ENCODE measurements around the gene HYAL3.
"Not testable (repeated sequence)": the region's sequence is repeated elsewhere in the genome, so short reads cannot be mapped to it uniquely, and the experiment has no call there.

HYAL3 gene

GRCh38 chr3:50314816-50315215 is 15.6 kb upstream of the HYAL3 start:
- no peak for DNase-seq (ENCODE audit: low read depth)

GRCh38 chr3:50314342-50314741 is 15.1 kb upstream of the HYAL3 start:
- no peak for DNase-seq (ENCODE audit: low read depth)

DNA sequence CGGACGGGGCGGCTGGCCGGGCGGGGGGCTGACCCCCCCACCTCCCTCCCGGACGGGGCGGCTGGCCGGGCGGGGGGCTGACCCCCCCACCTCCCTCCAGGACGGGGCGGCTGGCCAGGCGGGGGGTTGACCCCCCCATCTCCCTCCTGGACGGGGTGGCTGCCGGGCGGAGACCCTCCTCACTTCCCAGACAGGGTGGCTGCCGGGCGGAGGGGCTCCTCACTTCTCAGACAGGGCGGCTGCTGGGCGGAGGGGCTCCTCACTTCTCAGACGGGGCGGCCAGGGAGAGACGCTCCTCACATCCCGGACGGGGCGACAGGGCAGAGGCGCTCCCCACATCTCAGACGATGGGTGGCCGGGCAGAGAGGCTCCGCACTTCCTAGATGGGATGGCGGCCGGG is 12.8 kb upstream of the HYAL3 start:
- not testable (repeated sequence) for DNase-seq (ENCODE audit: low read depth)

DNA sequence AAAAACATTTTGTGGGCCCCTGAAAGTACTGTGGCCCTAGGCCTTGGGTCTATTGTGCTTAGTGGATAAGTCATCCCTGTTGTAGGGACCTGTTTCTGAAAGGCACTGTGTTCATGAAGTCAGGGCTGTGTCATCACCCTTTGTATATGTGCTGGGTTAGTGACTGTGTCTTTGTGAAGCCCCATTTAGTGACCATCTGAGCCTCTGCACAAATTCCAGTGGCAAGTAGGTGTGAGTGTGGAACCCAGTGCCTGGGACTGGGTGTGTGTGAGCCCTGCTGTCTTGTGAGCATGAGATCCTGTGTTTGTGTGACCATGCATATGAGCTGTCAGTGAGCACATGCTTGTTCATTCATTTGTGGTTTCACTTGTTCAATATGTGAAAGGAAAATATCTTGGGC is 5.4 kb upstream of the HYAL3 start:
- DNase-seq (ENCODE audit: low read depth), result no peak

DNA sequence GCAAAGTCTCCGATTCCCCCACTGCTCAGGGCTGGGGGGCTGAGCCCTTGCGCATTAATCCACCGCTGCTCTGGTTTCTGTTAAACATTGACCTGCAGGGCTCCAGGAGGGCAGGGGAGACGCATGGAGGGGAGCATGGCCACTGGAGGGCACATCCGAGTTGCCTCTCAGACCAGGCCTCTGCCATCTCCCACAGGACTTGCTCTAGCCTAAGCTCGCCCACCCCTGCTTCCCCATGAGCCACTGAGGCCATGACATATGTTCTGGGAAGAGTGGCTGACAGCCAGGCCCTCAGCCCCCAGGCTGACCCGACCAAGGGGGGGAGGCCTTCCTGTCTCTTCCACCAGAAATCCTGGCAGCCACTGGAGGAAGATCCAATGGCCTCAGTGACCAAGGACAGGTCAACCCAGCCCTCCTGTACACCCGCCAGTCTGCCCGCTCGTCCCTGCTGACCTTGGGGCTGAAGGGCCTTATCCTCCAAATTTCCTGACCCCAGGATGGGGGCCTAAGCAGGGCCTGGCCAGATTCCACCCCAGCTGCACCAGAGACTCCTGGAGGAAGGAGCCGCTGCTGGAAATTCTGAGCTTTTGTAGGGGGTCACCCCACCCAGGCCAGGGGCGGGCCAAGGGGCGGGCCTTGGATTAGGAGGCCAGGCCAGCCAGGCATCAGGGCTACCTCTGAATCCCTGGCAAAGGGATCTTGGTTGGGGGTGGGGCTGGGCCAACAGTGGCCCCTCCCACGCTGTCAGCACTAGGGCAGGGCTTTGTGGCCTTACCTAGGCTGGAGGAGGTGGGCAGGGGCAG is 4.0 kb upstream of the HYAL3 start, which contains the start of gene HYAL1:
HYAL1 (minus strand) TSS at position 562 of the 803 bp plus-strand sequence. CDS start 618 bp downstream, outside the sequence.
- DNase-seq (ENCODE audit: low read depth), result no peak

DNA sequence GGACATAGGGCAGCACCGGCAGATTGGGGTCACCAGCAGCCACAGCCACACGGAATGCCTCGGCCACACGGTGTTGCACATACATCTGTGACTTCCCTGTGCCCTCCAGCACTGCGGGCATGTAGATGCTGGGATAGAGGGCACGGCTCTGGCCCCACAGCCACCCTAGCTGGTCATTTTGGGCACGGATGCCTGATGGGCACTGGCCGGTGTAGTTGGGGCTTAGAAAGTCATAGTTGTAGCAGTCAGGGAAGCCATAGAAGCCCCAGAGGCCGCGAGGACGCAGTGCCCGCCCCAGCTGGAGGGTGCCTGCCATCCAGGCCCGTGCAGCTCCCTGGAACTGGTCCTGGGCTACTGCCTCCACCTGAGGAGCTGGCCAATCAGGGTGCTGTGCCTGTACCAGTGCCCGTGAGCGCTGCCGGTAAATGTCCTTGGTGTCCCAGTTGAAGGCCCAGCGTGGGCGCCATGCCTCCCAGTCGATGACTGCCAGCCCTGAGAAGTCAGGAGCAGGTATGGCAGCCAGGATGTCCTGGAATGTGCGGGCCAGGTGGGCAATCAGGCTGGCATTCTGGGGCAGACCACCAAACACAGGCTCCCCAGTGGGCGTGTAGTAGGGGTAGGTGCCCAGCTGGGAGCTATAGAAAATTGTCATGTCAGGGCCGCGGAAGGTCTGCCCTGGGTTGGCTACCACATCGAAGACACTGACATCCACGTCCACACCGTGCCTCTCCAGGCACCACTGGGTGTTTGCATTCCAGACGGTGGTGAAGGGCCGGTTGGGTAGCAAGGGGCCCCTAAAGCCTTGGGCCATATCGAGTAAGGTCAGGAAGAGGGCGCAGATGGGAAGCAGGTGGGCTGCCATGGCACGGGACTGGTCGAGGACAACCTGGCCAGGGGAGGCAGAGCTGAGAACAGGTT is 3.1 kb upstream of the HYAL3 start:
- DNase-seq (ENCODE audit: low read depth), result no peak

GRCh38 chr3:50300681-50301254 is 1.6 kb upstream of the HYAL3 start:
- DNase-seq (ENCODE audit: low read depth), result no peak

GRCh38 chr3:50299929-50300680 is 900 bp upstream of the HYAL3 start:
- DNase-seq (ENCODE audit: low read depth), result no peak

GRCh38 chr3:50299638-50299928 is 378 bp upstream of the HYAL3 start:
- DNase-seq (ENCODE audit: low read depth), result no peak

- DNase-seq (ENCODE audit: low read depth), result peak; percentile 66
These were observed 1.1 kb downstream of the HYAL3 start for GRCh38 chr3:50297896-50298725.

- no peak for DNase-seq (ENCODE audit: low read depth)
These were observed 1.8 kb downstream of the HYAL3 start for GRCh38 chr3:50297384-50297775.

DNA sequence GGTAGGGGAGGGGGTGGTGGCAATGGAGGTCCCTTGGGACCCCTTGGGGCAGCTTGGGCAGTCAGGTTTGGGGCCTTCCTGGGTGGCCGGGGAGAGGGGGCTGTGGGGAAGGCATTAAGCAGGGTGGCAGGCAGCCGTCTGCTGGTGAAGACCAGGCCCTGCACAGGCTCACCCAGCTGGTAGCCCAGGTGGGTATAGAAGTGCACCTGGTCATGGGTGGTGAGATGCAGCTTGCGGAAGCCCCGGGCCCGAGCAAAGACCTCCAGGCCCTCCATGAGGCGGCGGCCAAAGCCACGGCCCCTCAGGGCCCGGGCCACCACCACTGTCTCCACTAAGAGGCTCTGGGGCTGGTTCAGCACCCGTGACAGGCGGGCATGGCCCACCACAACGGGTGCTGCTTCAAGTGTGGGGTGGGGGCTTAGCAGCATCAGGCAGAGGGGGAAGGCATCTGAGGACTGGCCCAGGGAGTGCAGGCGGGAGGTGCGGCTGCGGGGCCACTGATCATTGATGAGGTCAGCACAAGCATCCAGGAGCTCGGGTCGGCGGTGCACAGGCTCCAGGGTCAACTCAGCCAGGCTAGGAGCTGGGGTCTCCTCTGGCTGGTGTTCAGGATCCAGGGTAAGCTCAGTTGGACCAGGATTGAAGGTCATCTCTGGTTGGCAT is 2.4 kb downstream of the HYAL3 start:
- no peak for DNase-seq (ENCODE audit: low read depth)

- no peak for DNase-seq (ENCODE audit: low read depth)
These were observed 3.4 kb downstream of the HYAL3 start for GRCh38 chr3:50295553-50296431.

GRCh38 chr3:50294492-50295403 is 4.5 kb downstream of the HYAL3 start:
- DNase-seq (ENCODE audit: low read depth), result no peak

DNA sequence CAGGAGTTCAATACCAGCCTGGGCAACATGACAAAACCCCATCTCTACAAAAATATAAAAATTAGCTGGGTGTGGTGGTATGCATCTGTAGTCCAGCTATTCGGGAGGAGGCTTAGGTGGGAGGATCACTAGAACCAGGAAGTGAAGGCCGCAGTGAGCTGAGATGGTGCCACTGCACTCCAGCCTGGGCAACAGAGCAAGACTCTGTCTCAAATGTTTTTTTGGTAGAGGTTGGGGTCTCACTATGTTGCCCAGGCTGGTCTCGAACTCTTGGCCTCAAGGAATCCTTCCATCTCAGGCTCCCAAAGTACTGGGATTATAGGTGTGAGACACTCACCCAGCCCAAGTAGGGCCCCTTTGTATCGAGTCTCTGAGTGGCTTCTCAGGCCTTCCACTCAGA is 5.1 kb downstream of the HYAL3 start:
- DNase-seq (ENCODE audit: low read depth), result no peak

GRCh38 chr3:50293079-50293801 is 6.0 kb downstream of the HYAL3 start:
- no peak for DNase-seq (ENCODE audit: low read depth)

- DNase-seq (ENCODE audit: low read depth), result peak; percentile 95
These were observed 6.8 kb downstream of the HYAL3 start, which contains the start of gene IFRD2 for GRCh38 chr3:50292159-50293078. TSS of gene IFRD2 (minus strand) at chr3:50292429. CDS start at chr3:50292274, 155 bp downstream.
